GM18505 (cell line): ENCODE results near the gene ALKBH1.
"Not testable (repeated sequence)": the region's sequence is repeated elsewhere in the genome, so short reads cannot be mapped to it uniquely, and the experiment has no call there.

Experiments
- ATAC-seq: cut with Tn5 transposase; IDR thresholded peaks from one replicate; pipeline ENCODE4 v1.9.1; 2021; ENCODE audit not compliant: unreplicated experiment
- POLR2A ChIP-seq: IDR thresholded peaks from 4 replicates; pipeline ENCODE4 v1.6.1; 2011; ENCODE audit warnings: borderline replicate concordance; ENCODE audit not compliant: insufficient read depth, insufficient read length; ENCODE audit errors: extremely low read depth

ALKBH1 gene

GRCh38 chr14:77657280-77657679, 50.5 kb downstream of the ALKBH1 start:
- no peak for TF ChIP-seq POLR2A
- ATAC-seq = no peak

- no peak for TF ChIP-seq POLR2A
- ATAC-seq = no peak
Observed at GRCh38 chr14:77654001-77654441, 53.8 kb downstream of the ALKBH1 start.

- TF ChIP-seq POLR2A = no peak
- no peak for ATAC-seq
Observed at GRCh38 chr14:77649326-77649725, 58.5 kb downstream of the ALKBH1 start.

GRCh38 chr14:77648520-77649200, 59.2 kb downstream of the ALKBH1 start:
- ATAC-seq = no peak
- TF ChIP-seq POLR2A = no peak

- no peak for TF ChIP-seq POLR2A
- ATAC-seq = no peak
Observed at GRCh38 chr14:77647853-77648252, 60.0 kb downstream of the ALKBH1 start.

- ATAC-seq = no peak
- TF ChIP-seq POLR2A = no peak
Observed at GRCh38 chr14:77646907-77647306, 60.9 kb downstream of the ALKBH1 start.

GRCh38 chr14:77645520-77646230, 62.1 kb downstream of the ALKBH1 start:
- no peak for TF ChIP-seq POLR2A
- ATAC-seq = no peak

GRCh38 chr14:77642407-77642806, 65.4 kb downstream of the ALKBH1 start:
- no peak for TF ChIP-seq POLR2A
- no peak for ATAC-seq

GRCh38 chr14:77641534-77642341, 66.1 kb downstream of the ALKBH1 start:
- peak; percentile 74 for ATAC-seq
- peak; percentile 66 for TF ChIP-seq POLR2A

- peak; percentile 28 for ATAC-seq
- no peak for TF ChIP-seq POLR2A
Observed at GRCh38 chr14:77640756-77641533, 66.9 kb downstream of the ALKBH1 start.

- ATAC-seq = no peak
- TF ChIP-seq POLR2A = no peak
Observed at GRCh38 chr14:77638771-77639171, 69.1 kb downstream of the ALKBH1 start.

GRCh38 chr14:77635869-77636268, 72.0 kb downstream of the ALKBH1 start:
- ATAC-seq = not testable (repeated sequence)

GRCh38 chr14:77635466-77635865, 72.4 kb downstream of the ALKBH1 start:
- not testable (repeated sequence) for ATAC-seq

GRCh38 chr14:77630111-77630510, 77.7 kb downstream of the ALKBH1 start:
- TF ChIP-seq POLR2A = no peak
- ATAC-seq = no peak

GRCh38 chr14:77625360-77625759, 82.5 kb downstream of the ALKBH1 start:
- ATAC-seq = no peak
- no peak for TF ChIP-seq POLR2A
